Measurements from ENCODE around the gene SPACDR. TPM values are rescaled to one million over a fixed set of nuclear protein-coding genes. Genes with fewer than 3 reads are reported as not detected.
"Not testable (repeated sequence)": the region's sequence is repeated elsewhere in the genome, so short reads cannot be mapped to it uniquely, and the experiment has no call there.

The SPACDR gene
- total and polyA plus RNA-seq, 2 donors (not counting 1 experiment from before 2014, with no cell fraction given): 2.1 to 3.7 TPM

- CTCF ChIA-PET: interaction anchor here (0.6 kb wide), 1 partner anchor 59 kb away, joined by 3 read pairs; no protein-coding TSS in a partner anchor
- H4K20me1 ChIP-seq (ENCODE audit: control insufficient read depth, insufficient read depth, low read length, poor library complexity, severe bottlenecking); H3K27ac Mint-ChIP-seq; H3K4me3 ChIP-seq (ENCODE audit: control extremely low read depth in 1 of 5, extremely low read depth in 1 of 5, insufficient read depth in 1 of 5, low read depth in 2 of 5, low read length in 4 of 5); H3K36me3 ChIP-seq (replicated peaks in 1 of 2; ENCODE audit: control extremely low read depth in 1 of 2, control insufficient read depth in 1 of 2, extremely low read depth in 1 of 2, insufficient read depth in 2 of 2, low read length in 1 of 2); intact Hi-C loops (cut with micrococcal nuclease); POLR2A ChIA-PET; H3K4me3 Mint-ChIP-seq; H3K27me3 Mint-ChIP-seq; H3K9me3 ChIP-seq (ENCODE audit: control extremely low read depth in 1 of 3, control insufficient read depth in 2 of 3, insufficient read depth in 1 of 3, low read length in 2 of 3); DNase-seq; H3K9me3 Mint-ChIP-seq (ENCODE audit: insufficient read depth); H3K4me2 ChIP-seq (replicated peaks; ENCODE audit: low read depth, low read length, poor library complexity, severe bottlenecking); H3K27me3 ChIP-seq (replicated peaks in 1 of 4; ENCODE audit: control extremely low read depth in 1 of 4, control insufficient read depth in 3 of 4, insufficient read depth in 4 of 4, low read length in 3 of 4); H3K9ac ChIP-seq (ENCODE audit: low read length); H3K4me1 Mint-ChIP-seq; H2AFZ ChIP-seq (ENCODE audit: insufficient read depth, low read depth, low read length, poor library complexity, severe bottlenecking); H3K27ac ChIP-seq (ENCODE audit: low read length in 2 of 2); H3K79me2 ChIP-seq (ENCODE audit: control insufficient read depth, insufficient read depth, low read length); H3K4me1 ChIP-seq (ENCODE audit: control insufficient read depth in 2 of 2, insufficient read depth in 2 of 2, low read length in 2 of 2); ATAC-seq (ENCODE audit: low read depth): not testable (repeated sequence)
- WGBS (ENCODE audit: insufficient coverage): 92% methylated on average over 1 of the region's 2 CpGs
These were observed 36.7 kb upstream of the SPACDR start for GRCh38 chr7:100500743-100501142.

GRCh38 chr7:100496509-100496908 lies 32.4 kb upstream of the SPACDR start:
- H3K27ac ChIP-seq (ENCODE audit: low read length in 2 of 2): no peak overlapping the region
- intact Hi-C loops (cut with micrococcal nuclease): no loop called here
- no peak overlapping the region for H3K9ac ChIP-seq (ENCODE audit: low read length)
- no peaks in the 10 kb centered on the region for H3K9me3 ChIP-seq (ENCODE audit: control extremely low read depth in 1 of 3, control insufficient read depth in 2 of 3, insufficient read depth in 1 of 3, low read length in 2 of 3)
- no peak overlapping the region for H3K4me2 ChIP-seq (replicated peaks; ENCODE audit: low read depth, low read length, poor library complexity, severe bottlenecking)
- H3K4me3 Mint-ChIP-seq: no peak overlapping the region
- no peaks in the 10 kb centered on the region for H4K20me1 ChIP-seq (ENCODE audit: control insufficient read depth, insufficient read depth, low read length, poor library complexity, severe bottlenecking)
- no peak overlapping the region for H2AFZ ChIP-seq (ENCODE audit: insufficient read depth, low read depth, low read length, poor library complexity, severe bottlenecking)
- 100% methylated on average over 1 of the region's 6 CpGs for WGBS (ENCODE audit: insufficient coverage)
- ChIA-PET POLR2A (no interaction called here), CTCF (interaction anchor here (0.7 to 1.7 kb wide), 3 partner anchors 27 to 274 kb away, joined by 4 to 5 read pairs (median 4); no protein-coding TSS in a partner anchor)
- H3K9me3 Mint-ChIP-seq (ENCODE audit: insufficient read depth): no peaks in the 10 kb centered on the region
- peaks cover 11% of the 10 kb centered on the region for H3K4me1 Mint-ChIP-seq
- H3K79me2 ChIP-seq (ENCODE audit: control insufficient read depth, insufficient read depth, low read length): no peaks in the 10 kb centered on the region
- ATAC-seq (ENCODE audit: low read depth) (no peak), DNase-seq (no peak)
- peaks cover 7 to 13% of the 10 kb centered on the region in 2 donors for H3K4me1 ChIP-seq (ENCODE audit: control insufficient read depth in 2 of 2, insufficient read depth in 2 of 2, low read length in 2 of 2)
- H3K4me3 ChIP-seq (ENCODE audit: control extremely low read depth in 1 of 5, extremely low read depth in 1 of 5, insufficient read depth in 1 of 5, low read depth in 2 of 5, low read length in 4 of 5): no peak overlapping the region
- H3K27me3 ChIP-seq (replicated peaks in 1 of 4; ENCODE audit: control extremely low read depth in 1 of 4, control insufficient read depth in 3 of 4, insufficient read depth in 4 of 4, low read length in 3 of 4): peaks cover 0 to 26% (median 9%) of the 10 kb centered on the region in 4 experiments
- H3K27ac Mint-ChIP-seq: no peak overlapping the region
- TF ChIP-seq CTCF (IDR thresholded peaks at IDR 0.05): no peak
- no peak for TF ChIP-seq EZH2 (IDR thresholded peaks at IDR 0.05; ENCODE audit: borderline replicate concordance, insufficient read depth, low read depth, low read length, poor library complexity, severe bottlenecking)
- H3K27me3 Mint-ChIP-seq: peaks cover 22% of the 10 kb centered on the region
- no peaks in the 10 kb centered on the region for H3K36me3 ChIP-seq (replicated peaks in 1 of 2; ENCODE audit: control extremely low read depth in 1 of 2, control insufficient read depth in 1 of 2, extremely low read depth in 1 of 2, insufficient read depth in 2 of 2, low read length in 1 of 2)
